ENCODE measurements around the gene ADAMTSL2. TPM values are rescaled to one million over a fixed set of nuclear protein-coding genes. Genes with fewer than 3 reads are reported as not detected.

ADAMTSL2 gene
- polyA plus RNA-seq, 1 donor (not counting 4 experiments of a cell fraction or from before 2014, with no cell fraction given) = not detected

DNA sequence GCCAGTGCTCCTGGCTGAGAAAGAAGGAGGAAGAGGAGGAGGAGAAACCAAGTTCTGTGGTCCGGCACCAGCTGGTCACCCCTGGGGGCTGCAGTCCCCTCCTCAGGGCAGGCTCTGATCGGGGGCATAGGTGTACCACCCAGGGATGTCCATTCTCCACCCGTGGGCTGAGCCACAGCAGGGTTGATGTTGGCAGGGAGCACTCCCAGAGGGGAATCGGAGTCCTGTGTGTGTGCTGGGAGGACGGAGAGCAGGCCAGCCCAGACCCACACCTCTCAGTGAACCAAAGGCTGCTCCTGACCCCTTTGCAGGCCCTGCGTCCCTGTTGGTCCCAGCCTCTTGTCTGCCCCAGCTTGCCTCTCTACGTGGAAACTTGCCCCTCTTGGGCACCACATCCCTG, 4.6 kb upstream of the ADAMTSL2 start:
- dilution Hi-C loops (cut with MboI; ENCODE audit: extremely low pct_ligation_motif_present, low sequenced_read_pairs) = no loop called here
- no peaks in the 10 kb centered on the region for H3K36me3 ChIP-seq (ENCODE audit: control insufficient read depth in 2 of 2, extremely low read depth in 1 of 2, insufficient read depth in 2 of 2, low read length in 2 of 2)
- no peaks in the 10 kb centered on the region for H3K9me1 ChIP-seq (ENCODE audit: control insufficient read depth, extremely low read depth, insufficient read depth, low read length)
- H3K4me2 ChIP-seq (ENCODE audit: control insufficient read depth, extremely low read depth, insufficient read depth, low read depth, low read length) = no peak overlapping the region
- no peak overlapping the region for H3K9ac ChIP-seq (ENCODE audit: control insufficient read depth, extremely low read depth, insufficient read depth, low read length)
- H2AFZ ChIP-seq (ENCODE audit: control insufficient read depth, low read length) = no peak overlapping the region
- H4K20me1 ChIP-seq (ENCODE audit: control insufficient read depth, extremely low read depth, insufficient read depth, low read length) = no peaks in the 10 kb centered on the region
- no peak overlapping the region for H3K27ac ChIP-seq (ENCODE audit: control insufficient read depth, insufficient read depth, low read length)
- DNase-seq (ENCODE audit: low read depth, low spot score) (no peak), FAIRE-seq (no peak)
- no peaks in the 10 kb centered on the region for H3K9me3 ChIP-seq (ENCODE audit: control insufficient read depth, low read depth, low read length)
- no peaks in the 10 kb centered on the region for H3K79me2 ChIP-seq (ENCODE audit: control insufficient read depth, insufficient read depth, low read length)
- peaks cover 73% of the 10 kb centered on the region for H3K27me3 ChIP-seq (ENCODE audit: control insufficient read depth, extremely low read depth, insufficient read depth, low read length)
- H3K4me1 ChIP-seq (ENCODE audit: control insufficient read depth, extremely low read depth, insufficient read depth, low read length) = no peaks in the 10 kb centered on the region
- H3K4me3 ChIP-seq (ENCODE audit: control insufficient read depth in 2 of 3, extremely low read depth in 1 of 3, insufficient read depth in 2 of 3, low read depth in 1 of 3, low read length in 3 of 3) = no peak overlapping the region
- no peak for TF ChIP-seq EZH2 (IDR thresholded peaks at IDR 0.05; ENCODE audit: low read length)
- TF ChIP-seq, protein P1, sequence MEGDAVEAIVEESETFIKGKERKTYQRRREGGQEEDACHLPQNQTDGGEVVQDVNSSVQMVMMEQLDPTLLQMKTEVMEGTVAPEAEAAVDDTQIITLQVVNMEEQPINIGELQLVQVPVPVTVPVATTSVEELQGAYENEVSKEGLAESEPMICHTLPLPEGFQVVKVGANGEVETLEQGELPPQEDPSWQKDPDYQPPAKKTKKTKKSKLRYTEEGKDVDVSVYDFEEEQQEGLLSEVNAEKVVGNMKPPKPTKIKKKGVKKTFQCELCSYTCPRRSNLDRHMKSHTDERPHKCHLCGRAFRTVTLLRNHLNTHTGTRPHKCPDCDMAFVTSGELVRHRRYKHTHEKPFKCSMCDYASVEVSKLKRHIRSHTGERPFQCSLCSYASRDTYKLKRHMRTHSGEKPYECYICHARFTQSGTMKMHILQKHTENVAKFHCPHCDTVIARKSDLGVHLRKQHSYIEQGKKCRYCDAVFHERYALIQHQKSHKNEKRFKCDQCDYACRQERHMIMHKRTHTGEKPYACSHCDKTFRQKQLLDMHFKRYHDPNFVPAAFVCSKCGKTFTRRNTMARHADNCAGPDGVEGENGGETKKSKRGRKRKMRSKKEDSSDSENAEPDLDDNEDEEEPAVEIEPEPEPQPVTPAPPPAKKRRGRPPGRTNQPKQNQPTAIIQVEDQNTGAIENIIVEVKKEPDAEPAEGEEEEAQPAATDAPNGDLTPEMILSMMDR (optimal IDR thresholded peaks at IDR 0.05 in 1 of 3, IDR thresholded peaks at IDR 0.05 in 1 of 3, conservative IDR thresholded peaks at IDR 0.05 in 1 of 3; ENCODE audit: extremely low read depth in 1 of 3, insufficient read depth in 2 of 3, low read length in 3 of 3) = no peak

DNA sequence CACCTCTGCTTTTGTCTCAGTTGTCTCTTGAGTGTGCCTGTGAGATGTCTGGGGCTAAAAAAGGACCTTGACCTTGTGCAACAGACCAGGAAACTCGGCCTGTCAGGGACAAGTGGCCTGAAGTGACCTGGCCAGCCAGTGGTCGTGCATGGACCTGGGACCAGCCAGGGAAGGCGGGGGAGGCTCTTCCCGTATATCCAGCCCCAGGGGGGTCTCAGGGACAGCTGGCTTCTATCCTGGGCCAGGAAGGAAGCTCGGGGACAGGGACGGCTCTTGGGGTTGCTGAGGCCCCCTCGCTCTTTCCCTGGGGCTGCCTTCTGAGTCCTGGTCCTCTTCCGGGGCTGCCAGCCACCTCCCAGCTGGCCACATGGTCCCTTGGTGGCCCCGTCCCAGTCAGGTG, 3.2 kb upstream of the ADAMTSL2 start:
- Histone ChIP-seq H3K9me1 (ENCODE audit: control insufficient read depth, extremely low read depth, insufficient read depth, low read length) (no peaks in the 10 kb centered on the region), H3K9ac (ENCODE audit: control insufficient read depth, extremely low read depth, insufficient read depth, low read length) (no peak overlapping the region), H3K36me3 (ENCODE audit: control insufficient read depth in 2 of 2, extremely low read depth in 1 of 2, insufficient read depth in 2 of 2, low read length in 2 of 2) (no peaks in the 10 kb centered on the region), H3K4me3 (ENCODE audit: control insufficient read depth in 2 of 3, extremely low read depth in 1 of 3, insufficient read depth in 2 of 3, low read depth in 1 of 3, low read length in 3 of 3) (no peak overlapping the region), H3K27me3 (ENCODE audit: control insufficient read depth, extremely low read depth, insufficient read depth, low read length) (peaks cover 79% of the 10 kb centered on the region), H3K27ac (ENCODE audit: control insufficient read depth, insufficient read depth, low read length) (no peak overlapping the region), H3K4me2 (ENCODE audit: control insufficient read depth, extremely low read depth, insufficient read depth, low read depth, low read length) (no peak overlapping the region), H3K79me2 (ENCODE audit: control insufficient read depth, insufficient read depth, low read length) (no peaks in the 10 kb centered on the region), H4K20me1 (ENCODE audit: control insufficient read depth, extremely low read depth, insufficient read depth, low read length) (no peaks in the 10 kb centered on the region), H3K4me1 (ENCODE audit: control insufficient read depth, extremely low read depth, insufficient read depth, low read length) (no peaks in the 10 kb centered on the region), H3K9me3 (ENCODE audit: control insufficient read depth, low read depth, low read length) (no peaks in the 10 kb centered on the region), H2AFZ (ENCODE audit: control insufficient read depth, low read length) (no peak overlapping the region)
- no peak for DNase-seq (ENCODE audit: low read depth, low spot score)
- TF ChIP-seq EZH2 (IDR thresholded peaks at IDR 0.05; ENCODE audit: low read length) = no peak
- TF ChIP-seq, protein P1 (optimal IDR thresholded peaks at IDR 0.05 in 1 of 3, IDR thresholded peaks at IDR 0.05 in 1 of 3, conservative IDR thresholded peaks at IDR 0.05 in 1 of 3; ENCODE audit: extremely low read depth in 1 of 3, insufficient read depth in 2 of 3, low read length in 3 of 3) = no peak
- no peak for FAIRE-seq
- dilution Hi-C loops (cut with MboI; ENCODE audit: extremely low pct_ligation_motif_present, low sequenced_read_pairs) = no loop called here
